ENCODE results near the gene AFF4. TPM values are rescaled to one million over a fixed set of nuclear protein-coding genes. Genes with fewer than 3 reads are reported as not detected.
A peak's percentile ranks its signal among the peaks of the same experiment; 100 is the strongest.
"Not testable (repeated sequence)": the region's sequence is repeated elsewhere in the genome, so short reads cannot be mapped to it uniquely, and the experiment has no call there.

AFF4 gene
- 13.6 TPM for polyA plus RNA-seq (2012; ENCODE audit: missing spikeins)

GRCh38 chr5:132963171-132964104, at the start of gene AFF4:
Gene AFF4, minus strand, starts transcription at chr5:132963634. Its CDS starts 26,445 bp downstream, at chr5:132937189.
- TF ChIP-seq TAF1 (IDR thresholded peaks at IDR 0.05; ENCODE audit: borderline replicate concordance, low read depth, low read length) (0 out of 2 replicates have a peak, but pooled peaks have one; percentile 25), POLR2A (IDR thresholded peaks at IDR 0.05; ENCODE audit: low read depth, low read length) (peak; percentile 87; the same call in 1 of the 2 replicates), POLR2AphosphoS5 (IDR thresholded peaks at IDR 0.05; ENCODE audit: low read depth, low read length) (peak; percentile 85)
- FAIRE-seq: peak; percentile 96
- DNase-seq (ENCODE audit: insufficient read length): peak; percentile 87

- not testable (repeated sequence) for DNase-seq (ENCODE audit: insufficient read length); FAIRE-seq
These were observed 45.0 kb upstream of the AFF4 start for GRCh38 chr5:133008455-133008854.

- FAIRE-seq: no peak
- no peak for TF ChIP-seq TAF1 (IDR thresholded peaks at IDR 0.05; ENCODE audit: borderline replicate concordance, low read depth, low read length)
- no peak for TF ChIP-seq POLR2A (IDR thresholded peaks at IDR 0.05; ENCODE audit: low read depth, low read length)
- no peak for TF ChIP-seq POLR2AphosphoS5 (IDR thresholded peaks at IDR 0.05; ENCODE audit: low read depth, low read length)
- DNase-seq (ENCODE audit: insufficient read length): no peak
These were observed 43.2 kb upstream of the AFF4 start for GRCh38 chr5:133006653-133007052.

GRCh38 chr5:132999246-132999645, 35.8 kb upstream of the AFF4 start:
- FAIRE-seq (no peak), DNase-seq (ENCODE audit: insufficient read length) (no peak)
- TF ChIP-seq POLR2AphosphoS5 (IDR thresholded peaks at IDR 0.05; ENCODE audit: low read depth, low read length) (no peak), POLR2A (IDR thresholded peaks at IDR 0.05; ENCODE audit: low read depth, low read length) (no peak), TAF1 (IDR thresholded peaks at IDR 0.05; ENCODE audit: borderline replicate concordance, low read depth, low read length) (no peak)

- TF ChIP-seq TAF1 (IDR thresholded peaks at IDR 0.05; ENCODE audit: borderline replicate concordance, low read depth, low read length) (no peak), POLR2AphosphoS5 (IDR thresholded peaks at IDR 0.05; ENCODE audit: low read depth, low read length) (no peak), POLR2A (IDR thresholded peaks at IDR 0.05; ENCODE audit: low read depth, low read length) (no peak)
- FAIRE-seq (no peak), DNase-seq (ENCODE audit: insufficient read length) (no peak)
These were observed 35.1 kb upstream of the AFF4 start for GRCh38 chr5:132998556-132998955.

- FAIRE-seq (no peak), DNase-seq (ENCODE audit: insufficient read length) (no peak)
- TF ChIP-seq POLR2AphosphoS5 (IDR thresholded peaks at IDR 0.05; ENCODE audit: low read depth, low read length) (no peak), POLR2A (IDR thresholded peaks at IDR 0.05; ENCODE audit: low read depth, low read length) (no peak), TAF1 (IDR thresholded peaks at IDR 0.05; ENCODE audit: borderline replicate concordance, low read depth, low read length) (no peak)
These were observed 32.9 kb upstream of the AFF4 start for GRCh38 chr5:132996307-132996706.

- TF ChIP-seq POLR2A (IDR thresholded peaks at IDR 0.05; ENCODE audit: low read depth, low read length) (no peak), POLR2AphosphoS5 (IDR thresholded peaks at IDR 0.05; ENCODE audit: low read depth, low read length) (no peak), TAF1 (IDR thresholded peaks at IDR 0.05; ENCODE audit: borderline replicate concordance, low read depth, low read length) (no peak)
- DNase-seq (ENCODE audit: insufficient read length): no peak
- FAIRE-seq: no peak
These were observed 24.3 kb upstream of the AFF4 start for GRCh38 chr5:132987531-132988408.

- not testable (repeated sequence) for DNase-seq (ENCODE audit: insufficient read length); FAIRE-seq
These were observed 19.5 kb upstream of the AFF4 start for GRCh38 chr5:132982971-132983370.

GRCh38 chr5:132981288-132981687, 17.9 kb upstream of the AFF4 start:
- FAIRE-seq (no peak), DNase-seq (ENCODE audit: insufficient read length) (no peak)
- TF ChIP-seq POLR2AphosphoS5 (IDR thresholded peaks at IDR 0.05; ENCODE audit: low read depth, low read length) (no peak), TAF1 (IDR thresholded peaks at IDR 0.05; ENCODE audit: borderline replicate concordance, low read depth, low read length) (no peak), POLR2A (IDR thresholded peaks at IDR 0.05; ENCODE audit: low read depth, low read length) (no peak)

- no peak for TF ChIP-seq TAF1 (IDR thresholded peaks at IDR 0.05; ENCODE audit: borderline replicate concordance, low read depth, low read length)
- no peak for TF ChIP-seq POLR2A (IDR thresholded peaks at IDR 0.05; ENCODE audit: low read depth, low read length)
- no peak for TF ChIP-seq POLR2AphosphoS5 (IDR thresholded peaks at IDR 0.05; ENCODE audit: low read depth, low read length)
- FAIRE-seq: no peak
- DNase-seq (ENCODE audit: insufficient read length): no peak
These were observed 16.5 kb upstream of the AFF4 start for GRCh38 chr5:132979976-132980375.

- FAIRE-seq: no peak
- TF ChIP-seq TAF1 (IDR thresholded peaks at IDR 0.05; ENCODE audit: borderline replicate concordance, low read depth, low read length): no peak
- TF ChIP-seq POLR2AphosphoS5 (IDR thresholded peaks at IDR 0.05; ENCODE audit: low read depth, low read length): no peak
- TF ChIP-seq POLR2A (IDR thresholded peaks at IDR 0.05; ENCODE audit: low read depth, low read length): no peak
- DNase-seq (ENCODE audit: insufficient read length): no peak
These were observed 16.0 kb upstream of the AFF4 start for GRCh38 chr5:132979367-132979940.

Measured in GM12892 (cell line).